Breast epithelium (tissue), 3 donors: ENCODE data around the gene ABCB8.

ENCODE experiments used
- CTCF ChIP-seq, 3 donors: fragments of 450-650 bp; IDR thresholded peaks; one replicate each; pipeline ENCODE4 v1.5.1; 2016 to 2017; ENCODE audit warnings: antibody characterized with exemption in 3 of 3, mild to moderate bottlenecking in 3 of 3, moderate library complexity in 3 of 3
- POLR2A ChIP-seq: fragments of 450-650 bp; IDR thresholded peaks from one replicate; pipeline ENCODE4 v1.6.1; 2016; ENCODE audit warnings: antibody characterized with exemption, mild to moderate bottlenecking, moderate library complexity

GRCh38 chr7:151047976-151048815, 19.9 kb downstream of the ABCB8 start, which contains the start of gene ASIC3:
- TF ChIP-seq CTCF (IDR thresholded peaks at IDR 0.05) (no peak), POLR2A (no peak)
